HEK293 (cell line): ENCODE data around the gene PRXL2B.

Experiments
- CTCF ChIA-PET: fragments of 350-600 bp; formaldehyde crosslinking; extraction: SDS; loops from one replicate; lab custom pipeline; 2021; ENCODE audit warnings: antibody characterized with exemption; lab: Yijun Ruan, JAX
- POLR2A ChIA-PET: fragments of 300-600 bp; formaldehyde crosslinking; extraction: SDS; loops from one replicate; lab custom pipeline; 2020; ENCODE audit warnings: antibody characterized with exemption, inconsistent platforms; lab: Yijun Ruan, JAX
- H3K27ac ChIP-seq: fragments of 200-500 bp; sonication (Bioruptor generic); 2 replicates; pipeline ENCODE4 v1.5.1; 2014; ENCODE audit warnings: low read depth, low read length, control low read depth, inconsistent platforms; ENCODE audit errors: extremely low read depth
- H3K36me3 ChIP-seq, 2 experiments: fragments of 200-500 bp in 1 of 2; sonication (Bioruptor generic) in 1 of 2; 1 replicate in 1 of 2; 2 replicates in 1 of 2; pipeline ENCODE4 v1.5.1; 2014 to 2017; ENCODE audit warnings: inconsistent platforms in 2 of 2, low read length in 2 of 2; ENCODE audit not compliant: control insufficient read depth in 2 of 2, insufficient read depth in 1 of 2
- H3K4me1 ChIP-seq: fragments of 200-500 bp; sonication (Bioruptor generic); 2 replicates; pipeline ENCODE4 v1.5.1; 2014; ENCODE audit warnings: mild to moderate bottlenecking, low read length, inconsistent platforms; ENCODE audit not compliant: control insufficient read depth, insufficient read depth
- H3K4me3 ChIP-seq: 2 replicates; pipeline ENCODE4 v1.5.1; 2011; ENCODE audit warnings: low read depth, mild to moderate bottlenecking, control low read depth, low read length, moderate library complexity
- H3K9me3 ChIP-seq: fragments of 200-500 bp; sonication (Bioruptor generic); 2 replicates; pipeline ENCODE4 v1.5.1; 2014; ENCODE audit warnings: low read depth, low read length, inconsistent platforms; ENCODE audit not compliant: control insufficient read depth, insufficient read depth
- BCL11A ChIP-seq: fragments of 450-650 bp; formaldehyde crosslinking; IDR thresholded peaks from 2 replicates; pipeline ENCODE4 v1.5.1; 2016; ENCODE audit warnings: low read depth, missing biosample characterization, missing genetic modification characterization
- GLIS1 ChIP-seq: fragments of 450-650 bp; formaldehyde crosslinking; IDR thresholded peaks from 2 replicates; pipeline ENCODE4 v1.5.1; 2016; ENCODE audit warnings: missing biosample characterization, missing genetic modification characterization
- GLIS2 ChIP-seq: fragments of 450-650 bp; formaldehyde crosslinking; IDR thresholded peaks from 2 replicates; pipeline ENCODE4 v1.5.1; 2016; ENCODE audit warnings: missing biosample characterization, missing genetic modification characterization
- HOXD13 ChIP-seq: sonication (generic); formaldehyde crosslinking; IDR thresholded peaks from 2 replicates; pipeline ENCODE4 v1.8.0; 2022; ENCODE audit warnings: missing genetic modification reagents, borderline replicate concordance
- INSM2 ChIP-seq: fragments of 450-650 bp; formaldehyde crosslinking; IDR thresholded peaks from 2 replicates; pipeline ENCODE4 v1.5.1; 2016; ENCODE audit warnings: missing biosample characterization, missing genetic modification characterization
- PRDM10 ChIP-seq: fragments of 450-650 bp; formaldehyde crosslinking; IDR thresholded peaks from 2 replicates; pipeline ENCODE4 v1.5.1; 2016; ENCODE audit warnings: missing biosample characterization, missing genetic modification characterization
- SCRT2 ChIP-seq: fragments of 450-650 bp; formaldehyde crosslinking; IDR thresholded peaks from 2 replicates; pipeline ENCODE4 v1.5.1; 2016; ENCODE audit warnings: missing biosample characterization, missing genetic modification characterization
- SETDB1 ChIP-seq: IDR thresholded peaks from one replicate; pipeline ENCODE4 v1.6.1; 2017; ENCODE audit warnings: mild to moderate bottlenecking, low read length, moderate library complexity, mixed read lengths; ENCODE audit not compliant: insufficient read length
- TRIM28 ChIP-seq: IDR thresholded peaks from 2 replicates; pipeline ENCODE4 v1.6.1; 2011; ENCODE audit warnings: low read length, control low read depth, borderline replicate concordance
- ZBTB20 ChIP-seq: fragments of 450-650 bp; formaldehyde crosslinking; IDR thresholded peaks from 2 replicates; pipeline ENCODE4 v1.5.1; 2016; ENCODE audit warnings: missing biosample characterization, missing genetic modification characterization
- ZFHX2 ChIP-seq: fragments of 450-650 bp; formaldehyde crosslinking; conservative IDR thresholded peaks from 2 replicates; pipeline ENCODE4 v1.5.1; 2016; ENCODE audit warnings: missing biosample characterization, missing genetic modification characterization
- ZNF140 ChIP-seq: fragments of 450-650 bp; formaldehyde crosslinking; IDR thresholded peaks from 2 replicates; pipeline ENCODE4 v1.5.1; 2016; ENCODE audit warnings: missing biosample characterization, missing genetic modification characterization
- ZNF155 ChIP-seq: fragments of 450-650 bp; formaldehyde crosslinking; IDR thresholded peaks from 2 replicates; pipeline ENCODE4 v1.5.1; 2016; ENCODE audit warnings: missing biosample characterization, missing genetic modification characterization
- ZNF16 ChIP-seq: fragments of 450-650 bp; formaldehyde crosslinking; IDR thresholded peaks from 2 replicates; pipeline ENCODE4 v1.5.1; 2016; ENCODE audit warnings: low read depth, missing biosample characterization, missing genetic modification characterization
- ZNF174 ChIP-seq: fragments of 450-650 bp; formaldehyde crosslinking; IDR thresholded peaks from 2 replicates; pipeline ENCODE4 v1.5.0; 2017; ENCODE audit warnings: missing biosample characterization, mild to moderate bottlenecking, missing genetic modification characterization
- ZNF488 ChIP-seq: fragments of 450-650 bp; formaldehyde crosslinking; IDR thresholded peaks from 2 replicates; pipeline ENCODE4 v1.5.1; 2016; ENCODE audit warnings: missing biosample characterization, missing genetic modification characterization
- ZNF514 ChIP-seq: fragments of 450-650 bp; formaldehyde crosslinking; IDR thresholded peaks from 2 replicates; pipeline ENCODE4 v1.5.1; 2016; ENCODE audit warnings: missing biosample characterization, missing genetic modification characterization
- ZNF624 ChIP-seq: fragments of 450-650 bp; formaldehyde crosslinking; IDR thresholded peaks from 2 replicates; pipeline ENCODE4 v1.5.1; 2017; ENCODE audit warnings: missing biosample characterization, missing genetic modification characterization
- ZNF645 ChIP-seq: fragments of 450-650 bp; formaldehyde crosslinking; IDR thresholded peaks from 2 replicates; pipeline ENCODE4; 2016; ENCODE audit warnings: missing biosample characterization, missing genetic modification characterization
- ZSCAN30 ChIP-seq: fragments of 450-650 bp; IDR thresholded peaks from 2 replicates; pipeline ENCODE4 v1.5.1; 2018; ENCODE audit warnings: missing biosample characterization, mild to moderate bottlenecking, missing genetic modification characterization, moderate library complexity

PRXL2B gene

GRCh38 chr1:2612591-2613365 lies 26.2 kb downstream of the PRXL2B start (continued):
- no peak for TF ChIP-seq ZNF645 (tag by site-specific recombination)

- Histone ChIP-seq H3K4me1 (no peaks in the 10 kb centered on the region), H3K36me3 (no peaks in the 10 kb centered on the region), H3K27ac (no peak overlapping the region), H3K4me3 (no peak overlapping the region), H3K9me3 (no peaks in the 10 kb centered on the region)
- CTCF ChIA-PET: no interaction called here
- TF ChIP-seq TRIM28 (peak; percentile 95), HOXD13 (CRISPR knock-in tag) (no peak), SETDB1 (peak; percentile 72)
- POLR2A ChIA-PET: no interaction called here
Measured at GRCh38 chr1:2614145-2614544, 27.6 kb downstream of the PRXL2B start.

- no peak for TF ChIP-seq ZNF514
- TF ChIP-seq ZFHX2: peak; percentile 40
- peak; percentile 87 for TF ChIP-seq PRDM10 (tag by site-specific recombination)
- TF ChIP-seq GLIS1 (tag by site-specific recombination): 0 out of 2 replicates have a peak, but pooled peaks have one; percentile 38
- 0 out of 2 replicates have a peak, but pooled peaks have one; percentile 33 for TF ChIP-seq TRIM28
- TF ChIP-seq ZSCAN30 (tag by site-specific recombination): no peak
- TF ChIP-seq, all 188 proteins: peak for 4
Measured at GRCh38 chr1:2617971-2618470, 31.4 kb downstream of the PRXL2B start.

GRCh38 chr1:2623571-2624337 lies 37.2 kb downstream of the PRXL2B start:
- Histone ChIP-seq H3K4me1 (no peaks in the 10 kb centered on the region), H3K9me3 (no peaks in the 10 kb centered on the region), H3K4me3 (no peak overlapping the region), H3K36me3 (no peaks in the 10 kb centered on the region), H3K27ac (no peak overlapping the region)
- CTCF ChIA-PET: no interaction called here
- POLR2A ChIA-PET: no interaction called here
- no peak for TF ChIP-seq BCL11A
- no peak for TF ChIP-seq ZBTB20
- TF ChIP-seq ZNF140 (tag by site-specific recombination): no peak
- no peak for TF ChIP-seq INSM2 (tag by site-specific recombination)
- no peak for TF ChIP-seq ZNF16 (tag by site-specific recombination)
- no peak for TF ChIP-seq GLIS2 (tag by site-specific recombination)
- no peak for TF ChIP-seq ZNF174 (tag by site-specific recombination)
- no peak for TF ChIP-seq SCRT2 (tag by site-specific recombination)
- no peak for TF ChIP-seq ZNF155
- no peak for TF ChIP-seq ZNF488 (tag by site-specific recombination)
- TF ChIP-seq GLIS1 (tag by site-specific recombination): no peak
- TF ChIP-seq ZNF624 (tag by site-specific recombination): no peak

More at GRCh38 chr1:2617971-2618470, 31.4 kb downstream of the PRXL2B start:
- H3K9me3 ChIP-seq: no peaks in the 10 kb centered on the region
- no peak overlapping the region for H3K27ac ChIP-seq
- H3K4me3 ChIP-seq: no peak overlapping the region
- H3K4me1 ChIP-seq: no peaks in the 10 kb centered on the region
- POLR2A ChIA-PET: interaction anchor here (0.7 to 0.9 kb wide), 2 partner anchors 21 to 26 kb away, joined by 4 read pairs; no protein-coding TSS in a partner anchor
- CTCF ChIA-PET: no interaction called here
- no peaks in the 10 kb centered on the region for H3K36me3 ChIP-seq
